Kidney (tissue), 14 donors: ENCODE data around the gene GSG1. TPM values are rescaled to one million over a fixed set of nuclear protein-coding genes. Genes with fewer than 3 reads are reported as not detected.
A peak's percentile ranks its signal among the peaks of the same experiment; 100 is the strongest.

Source experiments
- DNase-seq, 5 donors: peaks; one replicate each; pipeline ENCODE4 v3.0.0-alpha.2; 2013 to 2020
- FAIRE-seq: peaks from 2 replicates; lab custom pipeline; 2012; peaks lifted over from hg19 to GRCh38; lab: Jason Lieb, UNC
- H3K27ac ChIP-seq, 2 donors: one replicate each; pipeline ENCODE4 v1.7.0; 2013; ENCODE audit warnings: low read depth in 2 of 2, low read length in 2 of 2, inconsistent platforms in 1 of 2
- H3K27me3 ChIP-seq: one replicate; pipeline ENCODE4 v1.7.1; 2013; ENCODE audit warnings: low read length, inconsistent platforms; ENCODE audit not compliant: control insufficient read depth, insufficient read depth
- H3K36me3 ChIP-seq, 3 donors: one replicate each; pipeline versions ENCODE4 v1.7.0 to v1.7.1; 2013; ENCODE audit warnings: low read length in 3 of 3, control low read depth in 1 of 3, inconsistent platforms in 1 of 3; ENCODE audit not compliant: insufficient read depth in 3 of 3, control insufficient read depth in 2 of 3
- H3K4me1 ChIP-seq, 3 donors: one replicate each; pipeline versions ENCODE4 v1.7.0 to v1.7.1; 2013; ENCODE audit warnings: low read length in 3 of 3, inconsistent platforms in 1 of 3, low read depth in 1 of 3; ENCODE audit not compliant: control insufficient read depth in 2 of 3, insufficient read depth in 2 of 3
- H3K4me3 ChIP-seq, 3 donors: one replicate each; pipeline versions ENCODE4 v1.7.0 to v1.8.1; 2013; ENCODE audit warnings: low read length in 3 of 3, control low read depth in 1 of 3, inconsistent platforms in 1 of 3
- H3K9ac ChIP-seq, 3 donors: one replicate each; pipeline versions ENCODE4 v1.7.0 to v1.7.1; 2013; ENCODE audit warnings: low read length in 3 of 3, control low read depth in 1 of 3, inconsistent platforms in 1 of 3
- H3K9me3 ChIP-seq, 3 donors: one replicate each; pipeline versions ENCODE4 v1.7.0 to v1.7.1; 2013; ENCODE audit warnings: low read length in 3 of 3, control low read depth in 1 of 3, inconsistent platforms in 1 of 3; ENCODE audit not compliant: control insufficient read depth in 2 of 3, insufficient read depth in 1 of 3
- CTCF ChIP-seq: IDR thresholded peaks from 3 replicates; pipeline ENCODE4 v1.5.1; 2012; ENCODE audit warnings: mild to moderate bottlenecking, moderate library complexity, borderline replicate concordance; ENCODE audit not compliant: insufficient read depth; ENCODE audit errors: extremely low read depth
- intact Hi-C: fragments of 100-400 bp; cut with DNase I; formaldehyde crosslinking; loops from one replicate; pipeline ENCODE4 v1.11.1; 2022
- polyA plus RNA-seq: library from polyadenylated mRNA; stranded (reverse); fragments of 350-450 nt; fragmentation: Illumina TruSeq; extraction: RNeasy Lipid Tissue Mini Kit (QIAGEN cat#74804); gene quantifications from one replicate; pipeline ENCODE4 v1.2.3, GENCODE V29; 2014; ENCODE audit warnings: low read depth, low replicate concordance; ENCODE audit not compliant: insufficient read depth
- total RNA-seq: library from RNA; stranded (reverse); fragmentation: NEBNext Ultra II Directional; extraction: Animal tissue kit (Norgen Biotek cat#: 25700); gene quantifications from one replicate; pipeline ENCODE4 v1.2.1, GENCODE V29; 2021
- donor health status: control.
- donor health status: control.
- donor health status: control.
- donor health status: control.
- donor health status: control.
- donor health status: DM: yes; HTN: yes; CAD: no.
- donor health status: Normal renal cell carcinoma (clear cell type).

GSG1 gene
- total and polyA plus RNA-seq, 2 donors from 2014 or later: 0.19 to 0.34 TPM

GRCh38 chr12:13041224-13041623 is 62.2 kb downstream of the GSG1 start:
- no peaks in the 10 kb centered on the region for H3K9me3 ChIP-seq
- no peak overlapping the region for H3K27ac ChIP-seq
- intact Hi-C loops: no loop called here
- no peak for FAIRE-seq
- TF ChIP-seq CTCF: no peak
- no peak overlapping the region for H3K9ac ChIP-seq
- H3K4me3 ChIP-seq: no peak overlapping the region
- H3K36me3 ChIP-seq: no peaks in the 10 kb centered on the region
- no peaks in the 10 kb centered on the region for H3K27me3 ChIP-seq
- DNase-seq: no peak
- peaks cover 0 to 4% (median 4%) of the 10 kb centered on the region in 3 donors for H3K4me1 ChIP-seq

DNA sequence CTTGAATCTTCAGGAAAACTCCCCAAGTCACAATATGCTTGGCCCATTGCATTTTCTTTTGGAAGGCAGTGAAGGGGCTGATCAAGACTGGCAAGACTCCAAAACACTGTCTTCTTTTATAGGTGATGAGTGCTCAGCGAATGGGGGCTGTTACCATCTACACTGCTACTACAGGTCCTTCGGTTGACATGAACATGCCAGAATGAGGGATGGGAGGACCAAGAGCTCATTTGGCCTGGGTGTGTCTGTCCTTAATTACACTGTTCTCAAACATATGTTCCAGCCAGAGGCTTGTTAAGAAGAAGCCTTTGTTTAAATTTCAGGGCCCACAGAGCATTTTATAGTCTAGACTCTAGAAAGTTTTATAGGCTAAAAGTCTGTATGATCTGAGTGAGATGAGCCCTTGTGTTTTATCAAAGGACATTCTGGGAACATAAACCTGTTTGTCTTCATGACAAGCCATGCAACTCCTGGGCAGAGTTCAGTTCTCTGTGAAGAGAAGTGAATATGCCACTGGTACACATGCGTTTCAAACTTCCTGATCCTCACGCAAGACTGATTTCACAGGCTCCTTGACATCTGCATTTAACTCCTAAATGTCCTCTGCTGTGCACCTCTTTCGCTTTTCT is 64.0 kb downstream of the GSG1 start:
- Histone ChIP-seq H3K4me1 (peaks cover 0 to 4% (median 4%) of the 10 kb centered on the region in 3 donors), H3K4me3 (no peak overlapping the region), H3K9me3 (no peaks in the 10 kb centered on the region), H3K36me3 (no peaks in the 10 kb centered on the region), H3K27ac (no peak overlapping the region), H3K27me3 (no peaks in the 10 kb centered on the region), H3K9ac (no peak overlapping the region)
- no peak for TF ChIP-seq CTCF
- FAIRE-seq: no peak
- peak in 2 of 5 donors; percentile 39 to 45 for DNase-seq
- intact Hi-C loops: no loop called here

DNA sequence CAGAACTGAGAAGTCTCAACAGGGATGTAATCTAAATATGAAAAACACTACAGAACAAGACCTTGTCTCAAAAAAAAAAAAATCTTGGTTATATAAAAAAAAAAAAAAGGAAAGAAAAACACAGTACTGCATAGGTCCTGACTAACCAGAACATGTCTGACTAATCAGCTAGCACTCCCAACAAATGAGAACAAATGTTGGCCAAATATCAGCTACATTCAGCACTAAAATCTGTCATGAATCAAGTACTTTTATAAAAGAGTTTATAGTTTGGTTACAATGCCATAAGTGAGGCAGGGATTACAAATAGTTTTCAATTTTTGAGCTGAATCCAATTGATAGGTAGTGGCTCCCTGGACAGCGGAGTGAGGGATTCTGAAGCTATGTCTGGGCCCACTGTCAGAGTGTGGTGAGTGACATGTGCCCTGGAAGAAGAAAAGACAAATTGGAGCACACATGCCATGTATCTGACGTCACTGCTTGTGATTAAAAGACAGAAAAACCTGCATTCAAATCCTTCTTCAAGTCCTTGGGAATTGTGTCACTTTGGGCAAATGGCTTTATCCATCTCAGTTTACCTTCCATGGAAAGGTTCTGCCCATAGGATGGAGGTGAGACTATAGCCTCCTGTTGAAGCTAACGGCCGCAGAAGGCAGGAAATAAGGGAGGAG is 64.8 kb downstream of the GSG1 start:
- H3K27me3 ChIP-seq: no peaks in the 10 kb centered on the region
- no peaks in the 10 kb centered on the region for H3K36me3 ChIP-seq
- TF ChIP-seq CTCF: no peak
- no peak overlapping the region for H3K27ac ChIP-seq
- intact Hi-C loops: no loop called here
- no peaks in the 10 kb centered on the region for H3K9me3 ChIP-seq
- peaks cover 0 to 4% (median 4%) of the 10 kb centered on the region in 3 donors for H3K4me1 ChIP-seq
- H3K9ac ChIP-seq: no peak overlapping the region
- no peak for FAIRE-seq
- no peak overlapping the region for H3K4me3 ChIP-seq
- DNase-seq: no peak
